Psoas muscle (tissue), 8 donors: ENCODE measurements around the gene APBB2. TPM values are rescaled to one million over a fixed set of nuclear protein-coding genes. Genes with fewer than 3 reads are reported as not detected.

Experiments used
- ATAC-seq, 4 donors: fragments of 200-7000 bp; cut with Tn5 transposase; one replicate each; pipeline ENCODE4 v1.9.1; 2020; ENCODE audit warnings: moderate library complexity in 3 of 4, mild to moderate bottlenecking in 2 of 4
- DNase-seq, 2 donors: peaks; one replicate each; pipeline ENCODE4 v3.0.0-alpha.2; 2020
- H3K27ac ChIP-seq: fragments of 200-600 bp; one replicate; pipeline ENCODE4 v1.8.0; 2022
- H3K27me3 ChIP-seq, 3 donors: fragments of 200-600 bp in 1 of 3; one replicate each; pipeline versions ENCODE4 v1.6.1 to v1.8.0; 2013 to 2022; ENCODE audit warnings: low read length in 2 of 3, mild to moderate bottlenecking in 2 of 3, moderate library complexity in 1 of 3; ENCODE audit not compliant: insufficient read depth in 3 of 3
- H3K36me3 ChIP-seq, 2 donors: fragments of 200-600 bp in 1 of 2; one replicate each; pipeline versions ENCODE4 v1.6.1 to v1.8.0; 2013 to 2022; ENCODE audit warnings: low read depth in 1 of 2, mild to moderate bottlenecking in 1 of 2, moderate library complexity in 1 of 2; ENCODE audit not compliant: insufficient read depth in 1 of 2
- H3K4me1 ChIP-seq: fragments of 200-600 bp; one replicate; pipeline ENCODE4 v1.8.0; 2022
- H3K4me3 ChIP-seq: fragments of 200-600 bp; one replicate; pipeline ENCODE4 v1.8.0; 2022; ENCODE audit warnings: mild to moderate bottlenecking
- H3K9me3 ChIP-seq: fragments of 200-600 bp; one replicate; pipeline ENCODE4 v1.8.0; 2022
- CTCF ChIP-seq: fragments of 200-600 bp; IDR thresholded peaks from one replicate; pipeline ENCODE4 v1.8.0; 2022; ENCODE audit warnings: antibody characterized with exemption
- WGBS, 3 donors: extraction: QIAGEN DNeasy Blood & Tissue Kit; methylation state at CpG; one replicate each; pipeline versions ENCODE4 v1.1.6 to v1.1.7; 2013; 5-methylcytosine and 5-hydroxymethylcytosine counted together
- intact Hi-C, 2 donors: fragments of 100-400 bp; cut with DNase I; formaldehyde crosslinking; loops; one replicate each; pipeline versions ENCODE4 v1.11.0 to v1.14.2; 2022
- polyA plus RNA-seq, 3 donors: library from polyadenylated mRNA; stranded (reverse); fragments of 200-250 nt; gene quantifications; one replicate each; pipeline ENCODE4 v1.2.3, GENCODE V29; 2013
- total RNA-seq, 4 donors: library from RNA; stranded (reverse); fragmentation: NEBNext Ultra II Directional in 2 of 4; extraction: Animal tissue kit (Norgen Biotek cat#: 25700) in 2 of 4; gene quantifications; one replicate each; pipeline versions ENCODE4 v1.2.1 to v1.2.4, GENCODE V29; 2021 to 2023
- donor health status: healthy with polysubstance abuse.
- donor health status: DM: no; HTN: no; CAD: no; lungs with moderate emphysema.
- donor health status: Bipolar disorder and iron deficiency.
- donor health status: healthy.
- donor health status: DM: yes; HTN: yes; CAD: no.
- donor health status: DM: no; HTN: no; CAD: no.
- donor health status: DM: no; HTN: no; CAD: no.
- donor health status: DM: yes; HTN: yes; CAD: no.

APBB2 gene
- total and polyA plus RNA-seq, 7 donors: 3.1 to 37.4 (median 11.3) TPM

GRCh38 chr4:41044791-41045190, 169.6 kb downstream of the APBB2 start:
- Histone ChIP-seq H3K27ac (no peak overlapping the region), H3K4me1 (no peaks in the 10 kb centered on the region), H3K9me3 (peaks cover 8% of the 10 kb centered on the region), H3K4me3 (no peak overlapping the region), H3K36me3 (no peaks in the 10 kb centered on the region), H3K27me3 (no peaks in the 10 kb centered on the region)
- no peak for DNase-seq
- intact Hi-C loops: no loop called here
- TF ChIP-seq CTCF: no peak
- ATAC-seq: no peak

GRCh38 chr4:41044165-41044564, 170.2 kb downstream of the APBB2 start:
- ATAC-seq: no peak
- Histone ChIP-seq H3K36me3 (no peaks in the 10 kb centered on the region), H3K4me3 (no peak overlapping the region), H3K27me3 (no peaks in the 10 kb centered on the region), H3K9me3 (peaks cover 8% of the 10 kb centered on the region), H3K4me1 (no peaks in the 10 kb centered on the region), H3K27ac (no peak overlapping the region)
- intact Hi-C loops: no loop called here
- no peak for TF ChIP-seq CTCF
- DNase-seq: no peak

GRCh38 chr4:41043465-41043864, 170.9 kb downstream of the APBB2 start:
- ATAC-seq: no peak
- H3K4me1 ChIP-seq: no peaks in the 10 kb centered on the region
- TF ChIP-seq CTCF: no peak
- no peak for DNase-seq
- H3K27ac ChIP-seq: no peak overlapping the region
- peaks cover 8% of the 10 kb centered on the region for H3K9me3 ChIP-seq
- H3K36me3 ChIP-seq: no peaks in the 10 kb centered on the region
- intact Hi-C loops: no loop called here
- 75 to 87% (median 78%) methylated on average over 2 of the region's 2 CpGs for WGBS, 3 donors
- no peak overlapping the region for H3K4me3 ChIP-seq
- no peaks in the 10 kb centered on the region for H3K27me3 ChIP-seq

GRCh38 chr4:41041551-41041950, 172.8 kb downstream of the APBB2 start:
- DNase-seq (no peak), ATAC-seq (no peak)
- intact Hi-C loops: no loop called here
- 86 to 92% (median 90%) methylated on average over 1 of the region's 1 CpG for WGBS, 3 donors
- H3K27ac ChIP-seq: no peak overlapping the region
- peaks cover 8% of the 10 kb centered on the region for H3K9me3 ChIP-seq
- H3K4me3 ChIP-seq: no peak overlapping the region
- H3K27me3 ChIP-seq: no peaks in the 10 kb centered on the region
- no peak for TF ChIP-seq CTCF
- H3K4me1 ChIP-seq: no peaks in the 10 kb centered on the region
- no peaks in the 10 kb centered on the region for H3K36me3 ChIP-seq

GRCh38 chr4:41039317-41039716, 175.0 kb downstream of the APBB2 start:
- no peak for TF ChIP-seq CTCF

More at GRCh38 chr4:41039317-41039716, 175.0 kb downstream of the APBB2 start:
- Histone ChIP-seq H3K9me3 (peaks cover under 1% of the 10 kb centered on the region), H3K27me3 (no peaks in the 10 kb centered on the region), H3K27ac (no peak overlapping the region), H3K4me1 (no peaks in the 10 kb centered on the region), H3K36me3 (no peaks in the 10 kb centered on the region), H3K4me3 (no peak overlapping the region)
- ATAC-seq: no peak
- WGBS, 3 donors: 96 to 97% (median 97%) methylated on average over 3 of the region's 3 CpGs
- DNase-seq: no peak
- intact Hi-C loops: no loop called here
